OCI-LY3 (cell line): Measurements from ENCODE around the gene ERLIN1.

ENCODE experiments used
- H2AFZ ChIP-seq: fragments of 200-600, 300-600 bp; shearing (Covaris generic); 2 replicates; pipeline ENCODE4 v1.6.0; 2014; ENCODE audit warnings: antibody characterized with exemption, low read depth, low read length
- H3K27ac ChIP-seq: fragments of 200-600, 300-600 bp; sonication (generic); 2 replicates; pipeline ENCODE4 v1.5.1; 2014; ENCODE audit warnings: mild to moderate bottlenecking, low read length, moderate library complexity, mixed read lengths
- H3K27me3 ChIP-seq: fragments of 200-600, 300-600 bp; sonication (generic); 2 replicates; pipeline ENCODE4 v1.6.1; 2014; ENCODE audit warnings: low read depth, low read length, mixed read lengths
- H3K36me3 ChIP-seq: fragments of 200-600, 300-600 bp; sonication (generic); replicated peaks from 2 replicates; pipeline ENCODE3; 2014; ENCODE audit warnings: low read depth, low read length, mixed read lengths
- H3K4me1 ChIP-seq: fragments of 300-600, 200-600 bp; sonication (generic); 2 replicates; pipeline ENCODE4 v1.6.1; 2014; ENCODE audit warnings: low read length, mixed read lengths
- H3K4me2 ChIP-seq: fragments of 200-600, 300-600 bp; sonication (generic); 2 replicates; pipeline ENCODE4 v1.6.1; 2014; ENCODE audit warnings: low read length, mixed read lengths
- H3K4me3 ChIP-seq: fragments of 300-600, 200-600 bp; sonication (generic); 2 replicates; pipeline ENCODE4 v1.5.1; 2014; ENCODE audit warnings: antibody characterized with exemption, mild to moderate bottlenecking, low read length, moderate library complexity
- H3K79me2 ChIP-seq: fragments of 300-600, 200-600 bp; shearing (Covaris generic); 2 replicates; pipeline ENCODE4 v1.6.1; 2014; ENCODE audit warnings: mild to moderate bottlenecking, low read length, mixed read lengths
- H3K9ac ChIP-seq: fragments of 300-600, 200-600 bp; shearing (Covaris generic); 2 replicates; pipeline ENCODE4 v1.6.0; 2014; ENCODE audit warnings: mild to moderate bottlenecking, low read length, moderate library complexity
- H3K9me3 ChIP-seq: fragments of 200-600, 300-600 bp; shearing (Covaris generic); 2 replicates; pipeline ENCODE4 v1.6.1; 2014; ENCODE audit warnings: low read length, mixed read lengths; ENCODE audit not compliant: insufficient read depth
- H4K20me1 ChIP-seq: fragments of 200-600, 300-600 bp; sonication (generic); 2 replicates; pipeline ENCODE4 v1.6.1; 2016; ENCODE audit warnings: low read length, mixed read lengths; ENCODE audit not compliant: insufficient read depth
- CTCF ChIP-seq: fragments of 200-600, 300-600 bp; sonication (generic); IDR thresholded peaks from 2 replicates; pipeline ENCODE4 v1.5.1; 2014; ENCODE audit warnings: antibody characterized with exemption, low read length, low read depth
- EZH2phosphoT487 ChIP-seq: fragments of 200-600 bp; shearing (Covaris generic); IDR thresholded peaks from 2 replicates; pipeline ENCODE4 v1.6.1; 2018; ENCODE audit warnings: antibody characterized with exemption, mixed run types, low read depth

The ERLIN1 gene

GRCh38 chr10:100133801-100134200 is 52.0 kb downstream of the ERLIN1 start:
- Histone ChIP-seq H3K27me3 (no peaks in the 10 kb centered on the region), H3K36me3 (no peaks in the 10 kb centered on the region), H3K9me3 (no peaks in the 10 kb centered on the region), H3K9ac (no peak overlapping the region), H4K20me1 (no peaks in the 10 kb centered on the region), H3K4me1 (no peaks in the 10 kb centered on the region), H3K79me2 (no peaks in the 10 kb centered on the region), H3K4me3 (no peak overlapping the region), H3K27ac (no peak overlapping the region), H2AFZ (no peak overlapping the region), H3K4me2 (no peak overlapping the region)
- TF ChIP-seq EZH2phosphoT487 (no peak), CTCF (no peak)

DNA sequence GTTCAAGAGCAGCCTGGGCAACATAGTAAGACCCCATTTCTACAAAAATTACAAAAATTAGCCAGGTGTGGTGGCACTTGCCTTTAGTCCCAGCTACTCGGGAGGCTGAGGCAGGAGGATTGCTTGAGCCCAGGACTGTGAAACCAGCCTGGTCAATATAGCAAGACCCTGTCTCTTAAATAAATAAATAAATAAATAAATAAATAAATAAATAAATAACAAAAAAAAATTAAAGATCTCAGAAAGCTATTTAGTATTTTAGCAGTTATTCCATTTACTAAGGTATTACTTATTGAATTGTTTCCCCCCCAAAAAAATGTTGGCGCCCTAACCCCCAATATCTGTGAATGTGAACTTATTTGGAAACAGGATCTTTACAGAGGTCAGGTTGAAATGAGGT is 53.4 kb downstream of the ERLIN1 start:
- Histone ChIP-seq H3K4me3 (no peak overlapping the region), H3K9ac (no peak overlapping the region), H3K79me2 (no peaks in the 10 kb centered on the region), H3K27me3 (no peaks in the 10 kb centered on the region), H3K27ac (no peak overlapping the region), H3K36me3 (no peaks in the 10 kb centered on the region), H4K20me1 (no peaks in the 10 kb centered on the region), H3K4me2 (no peak overlapping the region), H3K9me3 (no peaks in the 10 kb centered on the region), H2AFZ (no peak overlapping the region), H3K4me1 (no peaks in the 10 kb centered on the region)
- TF ChIP-seq CTCF: no peak

- no peaks in the 10 kb centered on the region for H3K4me1 ChIP-seq
- H3K9me3 ChIP-seq: no peaks in the 10 kb centered on the region
- H2AFZ ChIP-seq: no peak overlapping the region
- no peak overlapping the region for H3K4me3 ChIP-seq
- H3K27ac ChIP-seq: no peak overlapping the region
- no peak overlapping the region for H3K9ac ChIP-seq
- no peak overlapping the region for H3K4me2 ChIP-seq
- no peak for TF ChIP-seq EZH2phosphoT487
- TF ChIP-seq CTCF: no peak
- H3K27me3 ChIP-seq: no peaks in the 10 kb centered on the region
- H3K36me3 ChIP-seq: no peaks in the 10 kb centered on the region
- no peaks in the 10 kb centered on the region for H3K79me2 ChIP-seq
- no peaks in the 10 kb centered on the region for H4K20me1 ChIP-seq
Observed at GRCh38 chr10:100131571-100131970, 54.3 kb downstream of the ERLIN1 start.

DNA sequence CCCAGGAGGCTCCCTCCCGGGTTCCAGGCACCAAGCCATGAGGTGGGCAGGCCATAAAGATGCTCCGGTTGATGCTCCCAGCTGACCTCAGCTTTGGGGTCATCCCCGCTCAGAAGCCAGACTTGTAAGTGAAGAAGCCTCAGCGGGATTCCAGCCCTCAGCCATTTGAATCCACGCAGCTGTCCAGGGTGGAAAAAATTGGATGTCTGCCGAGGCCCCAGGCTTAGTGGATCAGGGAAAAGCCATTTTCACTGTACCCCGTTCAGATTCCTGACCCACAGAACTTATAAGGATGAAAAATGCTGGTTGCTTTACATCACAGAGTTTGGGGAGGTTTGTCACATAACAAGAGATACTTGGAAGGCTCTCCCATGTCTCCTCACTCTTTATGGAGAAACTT is 55.0 kb downstream of the ERLIN1 start:
- no peak overlapping the region for H3K4me2 ChIP-seq
- H4K20me1 ChIP-seq: no peaks in the 10 kb centered on the region
- H2AFZ ChIP-seq: no peak overlapping the region
- no peaks in the 10 kb centered on the region for H3K4me1 ChIP-seq
- H3K27ac ChIP-seq: no peak overlapping the region
- H3K27me3 ChIP-seq: no peaks in the 10 kb centered on the region
- no peaks in the 10 kb centered on the region for H3K36me3 ChIP-seq
- TF ChIP-seq CTCF (no peak), EZH2phosphoT487 (no peak)
- no peak overlapping the region for H3K4me3 ChIP-seq
- no peak overlapping the region for H3K9ac ChIP-seq
- H3K9me3 ChIP-seq: no peaks in the 10 kb centered on the region
- H3K79me2 ChIP-seq: no peaks in the 10 kb centered on the region
